VCaP (cell line): Measurements from ENCODE around the gene KDR.
A peak's percentile ranks its signal among the peaks of the same experiment; 100 is the strongest.

Source experiments
- H3K27ac ChIP-seq: fragments of 450-650 bp; 2 replicates; pipeline ENCODE4 v1.5.1; 2017
- TF ChIP-seq, protein P1 (sequence below): fragments of 450-650 bp; conservative IDR thresholded peaks from 2 replicates; pipeline ENCODE4 v1.5.1; 2017; ENCODE audit warnings: mild to moderate bottlenecking, moderate library complexity

KDR gene

DNA sequence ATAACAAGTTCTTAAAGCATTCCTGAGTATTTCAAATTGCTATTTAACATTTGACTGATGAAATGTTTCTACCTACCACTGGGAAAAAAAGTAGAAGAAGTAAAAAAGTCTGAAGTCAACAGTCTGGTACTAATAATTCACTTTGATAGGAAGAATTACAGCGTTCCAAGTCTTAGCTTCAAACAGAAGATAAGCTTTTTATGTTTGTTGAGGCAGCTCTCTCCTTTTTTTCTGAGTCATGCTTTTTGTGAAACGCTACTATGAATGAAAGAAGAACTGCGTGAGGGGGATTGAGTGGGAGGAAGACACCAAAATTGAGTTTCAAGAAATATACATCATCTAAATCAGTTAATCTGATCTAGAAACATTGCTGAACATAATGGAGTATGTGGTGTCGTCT lies 13.0 kb upstream of the KDR start:
- TF ChIP-seq, protein P1, sequence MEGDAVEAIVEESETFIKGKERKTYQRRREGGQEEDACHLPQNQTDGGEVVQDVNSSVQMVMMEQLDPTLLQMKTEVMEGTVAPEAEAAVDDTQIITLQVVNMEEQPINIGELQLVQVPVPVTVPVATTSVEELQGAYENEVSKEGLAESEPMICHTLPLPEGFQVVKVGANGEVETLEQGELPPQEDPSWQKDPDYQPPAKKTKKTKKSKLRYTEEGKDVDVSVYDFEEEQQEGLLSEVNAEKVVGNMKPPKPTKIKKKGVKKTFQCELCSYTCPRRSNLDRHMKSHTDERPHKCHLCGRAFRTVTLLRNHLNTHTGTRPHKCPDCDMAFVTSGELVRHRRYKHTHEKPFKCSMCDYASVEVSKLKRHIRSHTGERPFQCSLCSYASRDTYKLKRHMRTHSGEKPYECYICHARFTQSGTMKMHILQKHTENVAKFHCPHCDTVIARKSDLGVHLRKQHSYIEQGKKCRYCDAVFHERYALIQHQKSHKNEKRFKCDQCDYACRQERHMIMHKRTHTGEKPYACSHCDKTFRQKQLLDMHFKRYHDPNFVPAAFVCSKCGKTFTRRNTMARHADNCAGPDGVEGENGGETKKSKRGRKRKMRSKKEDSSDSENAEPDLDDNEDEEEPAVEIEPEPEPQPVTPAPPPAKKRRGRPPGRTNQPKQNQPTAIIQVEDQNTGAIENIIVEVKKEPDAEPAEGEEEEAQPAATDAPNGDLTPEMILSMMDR: no peak
- no peak overlapping the region for H3K27ac ChIP-seq

DNA sequence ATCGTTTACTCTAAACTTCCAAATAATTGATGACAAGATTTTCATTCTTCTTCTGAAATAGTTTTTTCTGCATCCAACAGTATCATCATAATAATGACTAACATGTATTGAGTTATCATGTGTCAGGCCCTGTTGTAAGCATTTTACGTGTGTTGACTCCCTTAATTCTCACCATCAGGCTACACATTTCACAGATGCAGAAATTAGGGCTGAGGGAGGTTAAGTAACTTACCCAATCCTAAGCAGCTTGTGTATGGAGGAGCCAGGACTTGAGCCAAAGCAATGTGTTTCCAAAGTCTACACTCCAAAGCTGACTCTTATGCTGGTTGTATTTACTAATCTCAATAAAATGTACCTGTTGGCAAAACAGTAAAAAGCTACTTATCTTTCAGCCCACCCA lies 11.2 kb upstream of the KDR start:
- TF ChIP-seq, protein P1: no peak
- no peak overlapping the region for H3K27ac ChIP-seq

DNA sequence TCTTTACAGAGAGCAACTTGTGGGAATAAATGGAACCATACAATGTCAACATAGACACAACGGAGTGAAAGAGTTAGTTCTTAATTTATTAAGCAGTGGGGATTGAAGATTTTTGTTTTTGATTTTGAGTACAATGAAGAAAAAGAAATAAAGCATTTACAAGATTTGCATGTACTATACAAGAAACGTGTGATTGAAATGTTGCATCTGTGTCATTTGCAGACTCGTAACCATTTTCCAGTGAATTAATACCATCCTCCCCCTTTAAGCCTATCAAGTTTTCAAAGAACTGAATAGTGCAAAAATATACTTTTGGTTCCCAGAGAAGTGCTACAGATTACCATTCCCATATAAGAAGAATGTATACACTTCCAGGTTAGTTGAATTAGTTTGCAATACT lies 8.6 kb upstream of the KDR start:
- TF ChIP-seq, protein P1: no peak
- H3K27ac ChIP-seq: no peak overlapping the region

DNA sequence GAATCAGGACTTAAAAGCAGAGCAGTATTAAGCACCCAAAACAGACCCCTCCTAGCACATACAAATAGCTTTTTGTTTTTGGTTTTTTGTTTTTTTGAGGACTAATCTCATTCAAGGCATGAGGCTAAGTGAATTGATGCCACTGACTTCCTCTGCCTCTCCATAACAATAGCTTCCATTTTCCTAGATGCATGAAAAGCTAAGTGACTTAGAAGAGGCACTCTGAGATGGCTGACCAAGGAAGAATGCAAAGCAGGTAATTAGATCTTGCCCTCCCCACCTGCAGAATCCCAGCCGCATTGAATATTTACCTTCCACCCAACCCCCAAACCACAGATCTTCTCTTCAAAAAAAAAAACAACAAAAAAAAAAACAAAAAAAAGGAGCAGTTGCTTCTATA lies 7.4 kb upstream of the KDR start:
- TF ChIP-seq, protein P1: no peak
- no peak overlapping the region for H3K27ac ChIP-seq

DNA sequence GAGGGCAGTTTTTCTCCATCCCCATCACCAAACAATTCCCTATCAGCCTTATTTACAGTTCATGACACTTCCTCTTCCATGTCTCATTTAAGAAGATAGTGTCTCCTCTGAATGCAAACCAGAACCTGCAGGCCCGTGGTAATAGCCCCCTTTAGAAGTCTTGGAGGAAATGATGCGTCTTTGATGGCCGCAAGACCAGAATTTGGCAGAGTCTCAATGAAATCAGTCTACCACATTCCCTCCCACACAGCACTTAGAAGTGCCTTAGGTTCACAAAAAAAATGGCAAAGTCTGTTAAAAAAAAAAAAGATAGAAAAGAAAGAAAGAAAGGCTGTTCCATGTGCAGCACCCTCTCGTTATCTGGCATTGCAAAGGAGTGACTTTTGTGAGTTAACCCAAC lies 2.1 kb upstream of the KDR start:
- TF ChIP-seq, protein P1: no peak

DNA sequence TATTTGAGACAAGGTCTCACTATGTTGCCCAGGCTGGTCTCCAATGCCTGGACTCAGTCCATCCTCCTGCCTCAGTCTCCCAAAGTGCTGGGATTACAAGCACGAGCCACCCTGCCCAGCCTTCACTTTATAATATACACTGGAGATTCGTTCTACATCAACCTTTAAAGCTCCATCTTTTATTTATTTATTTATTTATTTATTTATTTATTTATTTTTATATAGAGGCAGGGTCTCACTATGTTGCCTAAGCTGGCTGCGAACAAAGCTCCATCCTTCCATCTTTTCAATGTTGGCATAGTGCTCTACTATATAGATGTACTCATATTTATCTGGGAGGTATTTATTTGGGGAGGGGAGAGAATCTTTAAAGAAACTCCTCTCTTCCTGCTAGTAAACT lies 1.7 kb upstream of the KDR start:
- H3K27ac ChIP-seq: no peak overlapping the region
- TF ChIP-seq, protein P1: no peak

More for the DNA sequence above, 2.1 kb upstream of the KDR start:
- H3K27ac ChIP-seq: no peak overlapping the region

DNA sequence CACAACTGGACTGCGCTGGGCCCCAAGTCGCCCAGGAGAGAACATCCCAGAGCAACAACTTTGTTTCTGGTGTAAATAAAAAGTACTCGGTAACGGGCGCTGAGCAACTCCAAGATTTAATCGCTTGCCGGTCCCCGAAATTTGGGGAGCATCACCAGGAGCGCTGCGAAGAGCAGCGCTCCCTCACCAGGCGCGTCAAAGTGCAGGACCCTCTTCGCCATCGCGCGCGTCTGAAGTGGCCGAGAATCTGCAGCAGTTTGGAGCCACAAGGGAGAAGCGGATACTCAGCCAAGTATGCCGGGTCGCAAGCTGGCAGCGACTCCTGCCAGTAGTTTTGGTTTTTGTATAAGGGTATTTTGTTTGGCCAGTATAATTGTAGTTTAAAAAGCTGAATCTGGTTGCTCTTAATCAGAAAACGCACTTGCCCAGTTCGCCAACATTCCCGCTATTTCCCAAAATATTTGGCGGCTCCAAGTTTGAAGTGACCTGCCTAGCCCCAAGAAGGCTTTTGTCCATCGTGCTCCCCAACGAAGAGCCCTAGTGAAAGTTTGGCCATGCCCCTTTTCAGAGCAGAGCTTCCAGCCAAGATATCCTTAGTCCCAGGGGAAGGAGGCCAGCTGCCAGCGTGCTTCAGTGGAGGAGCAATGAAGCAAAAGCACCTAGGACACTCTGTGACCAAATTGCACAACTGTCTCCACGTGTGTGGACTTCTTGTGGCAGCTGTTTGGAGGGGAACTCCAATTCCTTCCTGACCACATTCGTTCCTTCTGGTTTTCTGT lies 557 bp upstream of the KDR start:
- TF ChIP-seq, protein P1: 0 out of 2 replicates have a peak, but pooled peaks have one; percentile 5
- no peak overlapping the region for H3K27ac ChIP-seq
